ENCODE results near the gene RAB11FIP2.
A peak's percentile ranks its signal among the peaks of the same experiment; 100 is the strongest.

Gene RAB11FIP2

DNA sequence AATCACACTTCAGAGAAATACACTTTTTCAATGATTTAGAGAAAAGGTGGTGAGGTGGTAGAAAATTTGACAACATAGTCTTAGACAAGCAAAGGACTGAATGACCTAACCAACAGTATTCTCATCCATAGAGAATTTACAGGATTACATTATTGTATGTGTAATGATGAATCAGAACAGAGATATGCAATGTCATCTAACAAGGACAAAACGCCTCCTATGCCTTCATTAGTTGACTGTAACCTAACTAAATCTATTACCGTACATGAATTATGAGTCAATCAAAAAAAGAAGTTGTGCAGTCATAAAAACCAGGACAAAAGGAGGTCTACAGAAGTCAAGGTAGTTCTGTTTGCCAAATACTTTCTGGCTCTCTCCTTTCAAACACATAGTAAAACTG lies 66.5 kb downstream of the RAB11FIP2 start:
- ATAC-seq (no peak), DNase-seq (no peak)
- Mint-ChIP-seq H3K27ac (no peak overlapping the region), H3K27me3 (peaks cover 22% of the 10 kb centered on the region), H3K4me3 (no peak overlapping the region), H3K4me1 (no peaks in the 10 kb centered on the region), H3K9me3 (peaks cover 3 to 13% of the 10 kb centered on the region in 2 donors)

DNA sequence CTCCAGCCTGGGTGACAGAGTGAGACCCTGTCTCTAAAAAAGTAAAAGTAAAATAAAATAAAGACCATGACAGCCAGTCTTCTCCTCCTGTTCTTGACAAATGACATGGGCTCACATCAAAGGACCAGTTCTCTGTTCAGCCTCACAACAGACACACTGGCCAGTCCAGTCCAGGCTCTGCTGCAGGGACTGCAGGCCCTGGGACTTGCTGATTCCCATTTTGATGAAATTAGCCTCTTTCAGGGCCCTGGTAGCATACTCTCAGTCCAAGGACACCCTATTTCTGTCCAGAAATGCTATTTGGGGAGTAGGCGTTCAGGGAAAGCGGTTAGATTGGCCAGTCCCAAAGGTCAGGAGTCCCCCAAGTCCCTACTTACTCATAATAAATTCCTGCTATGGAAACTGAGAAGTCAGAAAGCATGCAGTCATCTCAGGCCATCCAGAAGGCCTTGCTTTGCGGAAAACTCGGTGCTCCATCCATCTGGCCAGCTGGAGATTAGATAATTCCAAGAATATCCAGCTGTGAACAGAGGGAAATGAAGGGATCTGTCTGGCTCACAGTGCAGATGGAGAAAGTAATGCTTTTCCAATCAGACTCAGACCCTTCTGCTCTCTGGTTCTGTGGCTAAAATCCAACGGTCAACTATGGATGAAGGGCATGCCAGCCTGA lies 74.4 kb downstream of the RAB11FIP2 start:
- no peaks in the 10 kb centered on the region for H3K4me1 Mint-ChIP-seq
- no peak for ATAC-seq
- H3K27ac Mint-ChIP-seq: peak overlapping the region in 1 of 2 donors; percentile 65
- peaks cover 18% of the 10 kb centered on the region for H3K27me3 Mint-ChIP-seq
- no peak for DNase-seq
- no peak overlapping the region for H3K4me3 Mint-ChIP-seq
- no peaks in the 10 kb centered on the region for H3K9me3 Mint-ChIP-seq

DNA sequence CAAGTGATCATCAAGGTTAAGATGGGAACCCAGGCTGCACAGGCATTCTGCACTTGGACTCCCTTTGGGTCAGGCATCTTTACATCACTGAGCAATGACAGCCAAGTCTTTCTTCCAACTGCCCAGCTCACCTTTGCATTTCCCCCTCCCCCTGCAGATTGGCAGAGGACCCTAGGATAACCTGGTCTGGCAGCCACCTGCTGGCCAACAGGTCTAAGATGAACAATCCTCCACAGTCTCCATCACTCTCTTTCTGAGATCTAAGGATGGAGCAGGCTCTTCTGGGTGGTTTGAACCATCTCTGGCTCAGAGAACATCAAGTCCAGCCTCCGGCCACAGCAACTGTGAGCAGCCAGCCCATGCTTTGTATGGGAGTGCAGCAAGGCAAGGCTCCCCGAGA lies 75.8 kb downstream of the RAB11FIP2 start:
- Mint-ChIP-seq H3K27ac (no peak overlapping the region), H3K27me3 (peaks cover 16% of the 10 kb centered on the region), H3K4me1 (no peaks in the 10 kb centered on the region), H3K4me3 (no peak overlapping the region), H3K9me3 (no peaks in the 10 kb centered on the region)
- DNase-seq: no peak
- ATAC-seq: no peak

DNA sequence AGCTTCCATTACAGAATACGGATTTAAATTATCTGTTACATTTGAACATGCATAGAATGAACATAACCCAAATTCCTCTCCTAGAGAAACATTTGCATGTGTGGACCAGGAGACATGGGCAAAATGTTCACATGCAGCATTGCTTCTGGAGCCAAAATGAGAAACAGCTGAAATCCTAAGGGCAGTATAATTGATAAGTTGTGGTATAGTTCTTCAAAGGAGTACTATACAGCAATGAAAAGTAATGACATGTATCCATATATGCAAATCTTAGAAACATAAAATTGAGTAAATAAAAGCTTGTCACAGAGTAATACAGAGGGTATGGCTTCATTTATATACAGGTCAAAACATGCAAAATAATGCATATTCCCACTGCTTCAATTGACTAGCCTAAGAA lies 77.1 kb downstream of the RAB11FIP2 start:
- no peaks in the 10 kb centered on the region for H3K9me3 Mint-ChIP-seq
- no peak overlapping the region for H3K4me3 Mint-ChIP-seq
- ATAC-seq: no peak
- DNase-seq: no peak
- no peak overlapping the region for H3K27ac Mint-ChIP-seq
- no peaks in the 10 kb centered on the region for H3K4me1 Mint-ChIP-seq
- peaks cover 16% of the 10 kb centered on the region for H3K27me3 Mint-ChIP-seq

DNA sequence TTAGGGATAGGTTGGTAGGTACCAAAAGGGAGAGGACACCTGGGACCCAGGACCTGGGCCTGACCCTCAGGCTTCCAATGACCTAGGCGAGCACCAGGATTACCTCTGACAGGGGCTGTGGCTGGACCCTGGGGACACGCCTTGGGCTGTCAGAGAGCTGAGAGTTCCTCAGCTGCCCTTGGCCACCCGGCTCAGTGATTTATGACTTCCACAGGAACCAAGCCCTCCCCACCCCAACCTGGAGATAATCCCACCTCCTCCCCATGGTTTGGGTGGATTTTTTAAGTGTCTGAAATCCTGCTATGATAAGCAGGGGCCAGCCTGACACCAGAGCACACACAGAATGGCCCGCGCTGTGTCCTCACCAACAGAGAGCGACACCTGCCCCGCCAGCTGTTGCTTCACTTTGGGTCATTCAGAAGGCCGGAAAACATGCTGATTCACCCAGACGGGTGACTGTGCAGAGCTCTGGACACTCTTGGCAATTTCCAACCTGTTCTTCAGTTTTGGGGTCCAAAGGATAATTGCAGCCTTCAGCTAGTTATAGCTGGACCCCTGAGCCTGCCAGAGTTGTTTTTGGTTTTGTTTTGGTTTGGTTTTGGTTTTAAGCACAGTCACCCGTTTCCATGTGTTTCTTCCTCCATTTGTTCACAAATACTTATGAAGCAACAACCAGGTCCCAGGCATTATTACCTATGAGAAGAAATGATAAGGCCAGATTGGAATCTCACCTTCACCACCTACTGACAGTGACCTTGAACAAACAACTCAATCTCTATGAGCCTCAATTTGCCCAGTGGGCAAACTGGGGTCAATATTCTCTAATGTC lies 78.2 kb downstream of the RAB11FIP2 start:
- ATAC-seq (no peak), DNase-seq (no peak)
- Mint-ChIP-seq H3K9me3 (no peaks in the 10 kb centered on the region), H3K27me3 (peaks cover 18% of the 10 kb centered on the region), H3K4me3 (no peak overlapping the region), H3K4me1 (no peaks in the 10 kb centered on the region), H3K27ac (no peak overlapping the region)

DNA sequence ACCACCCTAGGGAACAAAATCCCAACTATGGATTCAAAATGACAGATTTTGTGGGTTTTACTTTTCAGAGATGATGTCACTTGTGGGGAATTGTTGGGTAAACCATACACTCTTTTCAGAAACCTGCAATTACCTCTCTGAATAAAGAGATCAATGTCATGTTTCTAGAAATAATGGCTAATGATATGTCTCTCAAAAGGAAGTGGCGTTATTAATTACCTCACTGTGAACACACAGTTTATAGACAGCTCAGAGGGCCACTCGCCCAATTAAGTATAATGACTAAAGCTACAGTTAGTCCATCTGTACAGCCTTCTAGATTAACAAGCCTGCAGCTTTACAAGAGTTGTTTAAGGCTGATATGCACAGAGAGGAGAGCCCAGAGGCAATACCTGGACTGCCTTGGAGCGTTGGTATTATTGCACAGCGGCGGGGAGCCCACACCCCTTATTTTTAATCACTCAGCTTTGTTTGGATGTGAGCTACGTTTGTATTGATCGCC lies 79.5 kb downstream of the RAB11FIP2 start:
- Mint-ChIP-seq H3K4me3 (no peak overlapping the region), H3K9me3 (no peaks in the 10 kb centered on the region), H3K27ac (no peak overlapping the region), H3K4me1 (no peaks in the 10 kb centered on the region), H3K27me3 (peaks cover 20% of the 10 kb centered on the region)
- no peak for DNase-seq
- no peak for ATAC-seq

DNA sequence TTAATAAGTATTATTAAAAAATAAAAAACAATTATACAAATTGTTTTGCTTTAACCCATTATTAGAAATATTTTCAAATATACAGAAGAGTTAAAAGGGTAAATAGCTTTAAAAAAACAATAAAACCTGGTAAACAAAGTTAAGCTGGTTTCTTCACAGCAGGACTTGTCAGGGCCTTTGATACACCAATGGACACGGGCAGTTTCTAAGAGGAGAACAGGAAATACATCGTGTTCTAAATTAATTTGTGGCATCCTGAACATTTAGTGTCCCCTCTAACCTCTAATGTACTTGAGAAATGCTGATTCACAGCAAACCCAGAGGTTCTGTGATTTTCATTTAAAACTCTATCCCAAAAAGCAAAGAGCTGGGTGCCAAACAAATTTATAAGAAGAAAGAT lies 80.8 kb downstream of the RAB11FIP2 start:
- no peak overlapping the region for H3K27ac Mint-ChIP-seq
- no peak for ATAC-seq
- H3K4me3 Mint-ChIP-seq: no peak overlapping the region
- H3K27me3 Mint-ChIP-seq: peaks cover 20% of the 10 kb centered on the region
- DNase-seq: no peak
- no peaks in the 10 kb centered on the region for H3K4me1 Mint-ChIP-seq
- H3K9me3 Mint-ChIP-seq: no peaks in the 10 kb centered on the region

DNA sequence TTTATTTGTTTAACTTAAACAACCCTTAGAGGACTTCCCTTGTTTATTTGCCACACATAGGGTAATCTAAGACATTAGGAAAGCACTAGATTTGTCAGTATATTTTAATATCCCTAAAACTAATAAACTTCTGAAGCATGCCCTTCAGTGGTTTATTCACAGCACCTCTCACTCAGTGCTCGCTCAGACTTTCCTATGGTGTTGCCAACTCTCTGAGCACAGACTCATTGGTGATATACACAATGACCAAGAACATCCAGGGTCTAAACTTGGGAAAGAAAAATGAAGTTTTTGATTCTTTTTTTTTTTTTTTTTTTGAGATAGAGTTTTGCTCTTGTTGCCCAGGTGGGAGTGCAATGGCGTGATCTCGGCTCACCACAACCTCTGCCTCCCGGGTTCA lies 82.2 kb downstream of the RAB11FIP2 start:
- H3K9me3 Mint-ChIP-seq: no peaks in the 10 kb centered on the region
- no peak overlapping the region for H3K27ac Mint-ChIP-seq
- H3K4me1 Mint-ChIP-seq: no peaks in the 10 kb centered on the region
- H3K4me3 Mint-ChIP-seq: no peak overlapping the region
- DNase-seq (no peak), ATAC-seq (no peak)
- H3K27me3 Mint-ChIP-seq: peaks cover 16% of the 10 kb centered on the region

DNA sequence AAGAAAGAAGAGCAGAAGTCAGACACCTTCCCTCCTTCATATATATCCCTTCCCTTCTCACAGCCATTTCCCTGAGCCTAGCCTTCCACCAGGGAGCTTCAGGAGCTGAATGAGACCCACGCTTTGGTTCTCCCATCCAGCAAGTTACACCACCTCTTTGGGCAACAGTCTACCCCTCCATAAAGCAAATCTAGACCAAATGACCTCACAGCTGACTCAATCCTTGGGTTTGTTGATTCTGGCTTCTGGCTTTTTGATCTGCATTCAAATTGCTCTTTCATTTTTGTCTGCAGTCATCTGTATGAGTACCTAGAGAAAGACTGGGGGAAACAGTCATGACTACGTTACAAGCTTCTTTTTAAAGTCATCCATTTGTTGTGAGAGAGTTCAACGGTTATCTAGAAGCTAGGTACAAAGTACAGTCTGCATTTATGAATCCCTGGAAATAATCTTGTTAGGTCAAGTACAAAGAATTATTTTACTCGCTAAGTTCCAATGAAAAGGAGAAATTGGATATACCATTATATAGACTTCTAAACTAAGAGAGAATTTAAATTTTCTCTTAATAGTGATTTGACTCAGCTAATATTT lies 86.3 kb downstream of the RAB11FIP2 start:
- Mint-ChIP-seq H3K27me3 (peaks cover 24% of the 10 kb centered on the region), H3K4me1 (no peaks in the 10 kb centered on the region), H3K27ac (no peak overlapping the region), H3K4me3 (no peak overlapping the region), H3K9me3 (no peaks in the 10 kb centered on the region)
- ATAC-seq: no peak
- no peak for DNase-seq

DNA sequence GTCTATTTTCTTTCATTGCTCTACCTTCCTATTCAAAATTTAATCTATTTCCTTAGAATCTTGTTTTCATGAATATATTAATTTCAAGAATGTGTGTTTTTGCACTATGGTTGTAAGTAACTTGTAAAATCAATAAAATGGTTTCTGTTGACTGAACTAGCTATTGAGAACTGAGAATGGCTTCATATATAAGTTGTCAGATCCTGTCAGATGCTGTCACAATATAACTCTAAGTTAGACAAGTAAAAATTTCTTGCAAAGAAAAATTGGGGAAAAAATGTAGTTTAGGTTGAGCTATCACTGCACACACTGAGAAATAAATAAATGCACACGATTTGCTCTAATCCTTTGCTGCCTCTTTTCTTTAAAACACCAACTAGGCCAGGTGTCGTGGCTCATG lies 89.8 kb downstream of the RAB11FIP2 start:
- no peaks in the 10 kb centered on the region for H3K9me3 Mint-ChIP-seq
- no peak for DNase-seq
- no peak overlapping the region for H3K27ac Mint-ChIP-seq
- no peak for ATAC-seq
- H3K4me3 Mint-ChIP-seq: no peak overlapping the region
- no peaks in the 10 kb centered on the region for H3K4me1 Mint-ChIP-seq
- H3K27me3 Mint-ChIP-seq: peaks cover 24% of the 10 kb centered on the region

DNA sequence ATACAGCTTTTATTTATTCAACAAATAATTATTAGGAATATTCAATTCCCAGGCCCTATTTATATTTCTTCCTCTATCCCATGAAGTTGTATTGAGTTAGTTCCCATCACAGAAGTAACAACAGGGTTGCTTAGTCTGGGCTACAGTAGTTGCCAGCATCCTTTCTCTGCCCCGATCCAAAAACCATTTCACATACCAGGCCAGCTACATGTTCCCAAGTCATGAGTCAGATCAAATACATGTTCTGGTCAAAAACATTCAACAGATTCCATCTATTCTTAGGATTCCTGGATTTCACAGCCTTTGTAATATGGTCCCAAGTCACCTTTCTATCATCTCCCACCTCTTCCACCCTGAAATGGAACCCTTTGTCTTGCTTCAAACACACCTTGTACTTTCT lies 91.6 kb downstream of the RAB11FIP2 start:
- ATAC-seq: no peak
- Mint-ChIP-seq H3K4me3 (no peak overlapping the region), H3K27ac (no peak overlapping the region), H3K9me3 (no peaks in the 10 kb centered on the region), H3K4me1 (no peaks in the 10 kb centered on the region), H3K27me3 (peaks cover 32% of the 10 kb centered on the region)
- no peak for DNase-seq
